ENCODE measurements around the gene SETD3. TPM values are rescaled to one million over a fixed set of nuclear protein-coding genes. Genes with fewer than 3 reads are reported as not detected.
A peak's percentile ranks its signal among the peaks of the same experiment; 100 is the strongest.

The SETD3 gene
- total RNA-seq, 6 donors from 2014 or later = 59.7 to 99.2 (median 77.6) TPM

GRCh38 chr14:99522934-99523703 is 42.5 kb upstream of the SETD3 start:
- Histone ChIP-seq H3K27me3 (no peaks in the 10 kb centered on the region), H3K4me1 (peaks cover 30 to 56% (median 37%) of the 10 kb centered on the region in 4 donors), H3K27ac (peak overlapping the region in 2 of 4 donors; percentile 37), H3K9me3 (no peaks in the 10 kb centered on the region), H3K36me3 (no peaks in the 10 kb centered on the region), H3K4me3 (no peak overlapping the region)
- DNase-seq (no peak), ATAC-seq (ENCODE audit: low FRiP score in 2 of 2) (no peak)
- TF ChIP-seq EP300 (IDR thresholded peaks at IDR 0.05) (no peak), POLR2AphosphoS5 (IDR thresholded peaks at IDR 0.05) (no peak), POLR2A (IDR thresholded peaks at IDR 0.05) (no peak)
- TF ChIP-seq, protein P1, sequence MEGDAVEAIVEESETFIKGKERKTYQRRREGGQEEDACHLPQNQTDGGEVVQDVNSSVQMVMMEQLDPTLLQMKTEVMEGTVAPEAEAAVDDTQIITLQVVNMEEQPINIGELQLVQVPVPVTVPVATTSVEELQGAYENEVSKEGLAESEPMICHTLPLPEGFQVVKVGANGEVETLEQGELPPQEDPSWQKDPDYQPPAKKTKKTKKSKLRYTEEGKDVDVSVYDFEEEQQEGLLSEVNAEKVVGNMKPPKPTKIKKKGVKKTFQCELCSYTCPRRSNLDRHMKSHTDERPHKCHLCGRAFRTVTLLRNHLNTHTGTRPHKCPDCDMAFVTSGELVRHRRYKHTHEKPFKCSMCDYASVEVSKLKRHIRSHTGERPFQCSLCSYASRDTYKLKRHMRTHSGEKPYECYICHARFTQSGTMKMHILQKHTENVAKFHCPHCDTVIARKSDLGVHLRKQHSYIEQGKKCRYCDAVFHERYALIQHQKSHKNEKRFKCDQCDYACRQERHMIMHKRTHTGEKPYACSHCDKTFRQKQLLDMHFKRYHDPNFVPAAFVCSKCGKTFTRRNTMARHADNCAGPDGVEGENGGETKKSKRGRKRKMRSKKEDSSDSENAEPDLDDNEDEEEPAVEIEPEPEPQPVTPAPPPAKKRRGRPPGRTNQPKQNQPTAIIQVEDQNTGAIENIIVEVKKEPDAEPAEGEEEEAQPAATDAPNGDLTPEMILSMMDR (IDR thresholded peaks at IDR 0.05) = no peak
- 64 to 68% methylated on average over 8 to 14 of the region's 14 CpGs for WGBS, 2 donors

- no peak for DNase-seq
- 46 to 66% methylated on average over 7 to 12 of the region's 12 CpGs for WGBS, 2 donors
- no peaks in the 10 kb centered on the region for H3K27me3 ChIP-seq
- no peak overlapping the region for H3K4me3 ChIP-seq
- H3K4me1 ChIP-seq = peaks cover 30 to 58% (median 38%) of the 10 kb centered on the region in 4 donors
- H3K9me3 ChIP-seq = no peaks in the 10 kb centered on the region
- TF ChIP-seq, protein P1 (IDR thresholded peaks at IDR 0.05) = no peak
- TF ChIP-seq POLR2A (IDR thresholded peaks at IDR 0.05) (no peak), POLR2AphosphoS5 (IDR thresholded peaks at IDR 0.05) (no peak), EP300 (IDR thresholded peaks at IDR 0.05) (no peak)
- peak in 1 of 2 donors; percentile 63 for ATAC-seq (ENCODE audit: low FRiP score in 2 of 2)
- H3K36me3 ChIP-seq = no peaks in the 10 kb centered on the region
- H3K27ac ChIP-seq = no peak overlapping the region
Measured at GRCh38 chr14:99522457-99522891, 41.8 kb upstream of the SETD3 start.

DNA sequence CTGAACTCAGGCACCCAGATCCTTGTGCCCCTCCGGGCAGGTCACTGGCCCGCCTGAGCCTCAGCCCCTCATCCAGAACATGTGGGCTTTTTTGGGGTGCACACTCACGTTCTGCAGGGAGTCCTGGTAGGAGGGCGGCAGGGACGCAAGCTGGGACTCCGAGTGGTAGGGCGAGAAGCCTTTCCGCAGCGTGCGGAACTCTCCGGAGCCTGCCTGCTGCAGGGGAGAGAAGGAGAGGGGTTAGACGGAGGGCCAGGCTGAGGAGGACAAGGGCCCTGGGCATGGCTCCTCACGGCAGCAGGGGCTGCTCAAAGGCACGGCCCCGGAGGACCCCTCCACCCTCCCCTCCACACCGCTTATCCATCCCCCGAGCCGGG is 41.4 kb upstream of the SETD3 start:
- no peaks in the 10 kb centered on the region for H3K36me3 ChIP-seq
- DNase-seq (no peak), ATAC-seq (ENCODE audit: low FRiP score in 2 of 2) (no peak)
- H3K9me3 ChIP-seq = no peaks in the 10 kb centered on the region
- no peak overlapping the region for H3K4me3 ChIP-seq
- WGBS, 2 donors = 80 to 83% methylated on average over 18 of the region's 18 CpGs
- TF ChIP-seq POLR2AphosphoS5 (IDR thresholded peaks at IDR 0.05) = no peak
- no peak for TF ChIP-seq POLR2A (IDR thresholded peaks at IDR 0.05)
- TF ChIP-seq, protein P1 (IDR thresholded peaks at IDR 0.05) = no peak
- no peak for TF ChIP-seq EP300 (IDR thresholded peaks at IDR 0.05)
- H3K27ac ChIP-seq = no peak overlapping the region
- no peaks in the 10 kb centered on the region for H3K27me3 ChIP-seq
- peaks cover 30 to 58% (median 38%) of the 10 kb centered on the region in 4 donors for H3K4me1 ChIP-seq

- Histone ChIP-seq H3K4me3 (no peak overlapping the region), H3K4me1 (peaks cover 30 to 56% (median 38%) of the 10 kb centered on the region in 4 donors), H3K27ac (no peak overlapping the region), H3K9me3 (no peaks in the 10 kb centered on the region), H3K27me3 (no peaks in the 10 kb centered on the region), H3K36me3 (no peaks in the 10 kb centered on the region)
- DNase-seq (no peak), ATAC-seq (ENCODE audit: low FRiP score in 2 of 2) (no peak)
- TF ChIP-seq, protein P1 (IDR thresholded peaks at IDR 0.05) = no peak
- TF ChIP-seq EP300 (IDR thresholded peaks at IDR 0.05) (no peak), POLR2A (IDR thresholded peaks at IDR 0.05) (no peak), POLR2AphosphoS5 (IDR thresholded peaks at IDR 0.05) (no peak)
- 89 to 93% methylated on average over 13 to 22 of the region's 25 CpGs for WGBS, 2 donors
Measured at GRCh38 chr14:99521176-99522024, 40.7 kb upstream of the SETD3 start.

Data from upper lobe of left lung (tissue), 6 donors.